ENCODE measurements around the gene NT5E.

NT5E gene

DNA sequence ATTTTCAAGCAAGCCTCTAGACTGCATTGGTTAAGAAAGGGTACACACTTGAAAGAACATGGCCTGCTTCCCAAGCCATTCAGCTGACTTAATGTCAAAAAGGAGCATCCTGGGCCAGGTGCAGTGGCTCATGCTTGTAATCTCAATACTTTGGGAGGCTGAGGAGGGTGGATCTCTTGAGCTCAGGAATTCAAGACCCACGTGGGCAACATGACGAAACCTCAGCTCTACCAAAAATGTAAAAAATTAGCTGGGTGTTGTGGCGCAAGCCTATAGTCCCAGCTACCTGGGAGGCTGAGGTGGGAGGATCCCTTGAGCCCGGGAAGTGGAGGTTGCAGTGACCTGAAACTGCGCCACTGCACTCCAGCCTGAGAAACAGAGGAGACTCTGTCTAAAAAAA, 26.9 kb upstream of the NT5E start:
- no peak for DNase-seq

DNA sequence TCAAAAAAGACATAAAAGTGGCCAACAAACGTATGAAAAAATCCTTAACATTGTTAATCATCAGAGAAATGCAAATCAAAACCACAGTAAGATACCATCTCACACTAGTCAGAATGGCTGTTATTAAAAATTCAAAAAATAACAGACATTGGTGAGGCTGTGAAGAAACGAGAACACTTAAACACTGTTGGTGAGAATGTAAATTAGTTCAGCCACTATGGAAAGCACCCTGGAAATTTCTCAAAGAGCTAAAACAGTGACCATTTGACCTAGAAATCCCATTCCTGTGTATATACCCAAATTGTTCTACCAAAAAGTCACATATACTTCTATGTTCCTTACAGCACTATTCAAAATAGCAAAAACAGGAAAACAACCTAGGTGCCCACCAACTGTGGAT, 24.9 kb upstream of the NT5E start:
- no peak for DNase-seq

DNA sequence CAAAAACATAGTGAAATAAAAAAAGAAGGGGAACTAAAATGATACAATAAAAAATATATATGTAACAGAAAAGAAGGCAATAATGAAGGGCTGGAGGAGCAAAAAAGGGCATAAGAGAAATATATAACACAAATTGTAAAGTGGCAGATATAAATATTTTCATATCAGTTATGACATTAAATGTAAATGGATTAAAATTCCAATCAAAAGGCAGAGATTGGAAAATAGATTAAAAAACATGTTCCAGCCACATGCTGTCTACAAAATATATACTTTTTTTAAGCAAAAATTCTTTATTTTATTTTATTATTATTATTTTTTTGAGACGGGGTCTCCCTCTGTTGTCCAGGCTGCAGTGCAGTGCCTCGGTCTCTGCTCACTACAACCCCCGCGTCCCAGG, 23.9 kb upstream of the NT5E start:
- DNase-seq, result no peak

DNA sequence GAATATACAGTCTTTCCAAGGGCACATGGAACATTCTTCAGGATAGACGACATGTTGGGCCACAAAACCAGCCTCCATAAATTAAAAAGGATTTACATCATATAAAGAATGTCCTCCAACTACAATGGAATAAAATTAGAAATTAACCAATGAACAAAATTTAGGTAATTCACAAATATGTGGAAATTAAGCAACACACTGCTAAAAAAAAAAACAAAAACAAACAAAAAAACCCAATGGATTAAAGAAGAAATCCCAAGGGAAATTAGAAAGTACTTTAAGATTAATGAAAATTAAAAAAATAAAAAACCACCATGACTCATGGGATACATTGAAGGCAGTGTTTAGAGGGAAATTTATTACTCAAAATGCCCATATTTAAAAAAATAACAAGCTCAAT, 21.4 kb upstream of the NT5E start:
- DNase-seq, result no peak

DNA sequence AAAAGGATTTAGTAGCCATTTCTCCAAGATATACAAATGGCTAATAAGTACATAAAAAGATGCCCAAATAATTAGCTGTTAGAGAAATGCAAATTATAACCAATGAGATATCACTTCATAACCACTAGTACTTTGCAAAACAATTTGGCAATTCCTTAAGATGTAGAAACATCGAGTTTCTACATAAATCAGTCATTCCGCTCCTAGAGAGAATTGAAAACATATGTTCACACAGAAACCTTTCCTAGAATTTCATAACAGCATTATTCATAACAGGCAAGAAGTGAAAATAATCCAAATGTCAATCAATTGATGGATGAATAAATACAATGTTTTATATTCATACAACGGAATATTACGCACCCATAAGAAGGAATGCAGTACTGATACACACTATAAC, 20.5 kb upstream of the NT5E start:
- no peak for DNase-seq

DNA sequence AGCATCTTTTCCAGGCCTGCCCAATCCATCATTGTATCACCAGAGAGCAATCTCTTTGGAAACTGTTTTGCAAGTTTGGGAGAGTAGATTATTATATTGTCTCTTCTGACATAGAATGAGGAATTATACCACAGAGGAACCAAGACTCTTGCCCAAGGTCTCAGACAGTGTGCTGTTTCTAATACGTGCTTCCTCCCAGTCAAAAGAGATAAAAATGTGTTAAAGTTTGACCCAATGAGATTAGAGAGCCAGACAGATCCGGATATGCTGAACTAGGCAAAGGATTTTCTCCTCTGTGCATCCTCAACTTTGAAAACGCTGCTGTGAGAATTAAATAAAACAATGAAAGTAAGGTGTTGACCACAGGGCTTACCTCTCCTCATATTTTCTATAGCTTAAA, 18.6 kb upstream of the NT5E start:
- DNase-seq, result no peak

DNA sequence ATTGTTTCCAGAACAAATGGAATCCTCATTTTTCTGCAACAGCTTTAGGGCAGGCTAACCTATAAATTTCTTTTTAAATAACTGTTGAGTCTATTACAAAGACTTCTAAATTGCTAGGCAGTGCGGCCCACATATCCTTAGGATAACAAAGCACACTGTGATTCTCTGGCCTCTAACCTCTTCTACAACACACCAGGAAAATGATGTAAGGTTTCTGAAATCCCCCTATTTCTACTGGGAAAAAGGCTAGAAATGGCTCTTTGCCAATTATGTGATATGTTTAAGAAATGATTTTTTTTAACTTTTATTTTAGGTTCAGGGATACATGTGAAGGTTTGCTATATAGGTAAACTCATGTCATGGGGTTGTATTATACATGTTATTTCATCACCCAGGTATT, 17.3 kb upstream of the NT5E start:
- no peak for DNase-seq

DNA sequence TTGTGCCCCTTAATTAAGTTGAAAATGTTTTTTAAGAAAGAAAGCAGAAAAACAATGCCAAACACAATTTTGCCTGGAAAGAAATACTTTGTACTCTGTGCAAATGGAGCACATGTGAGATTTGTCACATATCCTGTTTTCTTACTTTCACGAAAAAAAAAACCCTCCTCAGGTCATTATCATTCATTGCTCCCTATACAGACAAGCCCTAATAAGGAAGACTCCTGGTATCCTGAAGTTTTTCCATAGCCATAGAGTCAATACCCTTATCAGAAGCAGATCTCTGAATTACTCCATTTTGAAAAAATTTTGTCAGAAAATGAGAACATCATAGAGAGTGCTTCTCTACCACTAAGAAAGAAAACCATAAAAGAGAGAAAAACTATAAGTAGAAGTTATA, 14.0 kb upstream of the NT5E start:
- no peak for DNase-seq

DNA sequence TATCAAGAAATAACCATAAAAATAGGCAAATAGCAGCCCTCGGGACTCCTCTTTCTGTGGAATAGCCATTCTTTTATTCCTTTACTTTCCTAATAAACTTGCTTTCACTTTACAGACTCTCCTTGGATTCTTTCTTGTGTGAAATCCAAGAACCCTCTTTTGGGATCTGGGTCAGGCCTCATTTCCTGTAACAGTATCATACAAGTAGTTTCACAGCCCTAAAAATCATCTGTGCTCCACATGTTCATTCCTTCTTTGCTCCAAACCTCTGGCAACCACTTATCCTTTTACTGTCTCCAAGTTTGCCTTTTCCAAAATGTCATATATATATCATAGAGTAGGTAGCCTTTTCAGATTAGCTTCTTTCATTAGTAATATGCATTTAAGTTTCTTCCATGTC, 13.5 kb upstream of the NT5E start:
- no peak for DNase-seq

DNA sequence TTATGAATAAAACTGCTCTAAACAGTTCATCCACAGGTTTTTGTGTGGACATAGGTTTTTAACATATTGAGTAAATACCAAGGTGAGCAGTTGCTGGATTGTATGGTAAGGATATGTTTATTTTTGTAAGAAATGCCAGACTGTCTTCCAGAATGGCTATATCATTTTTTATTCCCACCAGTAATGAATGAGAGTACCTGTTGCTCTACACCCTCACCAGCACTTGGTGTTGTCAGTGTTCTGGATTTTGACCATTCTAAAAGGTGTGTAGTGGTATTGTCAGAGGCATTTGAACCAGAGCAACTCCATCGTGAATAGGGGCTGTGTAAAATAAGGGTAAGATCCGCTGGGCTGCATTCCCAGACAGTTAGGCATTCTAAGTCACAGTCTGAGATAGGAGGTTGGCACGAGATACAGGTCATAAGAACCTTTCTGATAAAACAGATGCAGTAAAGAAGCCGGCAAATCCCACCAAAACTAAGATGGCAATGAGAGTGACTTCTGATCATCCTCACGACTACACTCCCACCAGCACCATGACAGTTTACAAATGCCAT, 12.9 kb upstream of the NT5E start:
- DNase-seq, result no peak

DNA sequence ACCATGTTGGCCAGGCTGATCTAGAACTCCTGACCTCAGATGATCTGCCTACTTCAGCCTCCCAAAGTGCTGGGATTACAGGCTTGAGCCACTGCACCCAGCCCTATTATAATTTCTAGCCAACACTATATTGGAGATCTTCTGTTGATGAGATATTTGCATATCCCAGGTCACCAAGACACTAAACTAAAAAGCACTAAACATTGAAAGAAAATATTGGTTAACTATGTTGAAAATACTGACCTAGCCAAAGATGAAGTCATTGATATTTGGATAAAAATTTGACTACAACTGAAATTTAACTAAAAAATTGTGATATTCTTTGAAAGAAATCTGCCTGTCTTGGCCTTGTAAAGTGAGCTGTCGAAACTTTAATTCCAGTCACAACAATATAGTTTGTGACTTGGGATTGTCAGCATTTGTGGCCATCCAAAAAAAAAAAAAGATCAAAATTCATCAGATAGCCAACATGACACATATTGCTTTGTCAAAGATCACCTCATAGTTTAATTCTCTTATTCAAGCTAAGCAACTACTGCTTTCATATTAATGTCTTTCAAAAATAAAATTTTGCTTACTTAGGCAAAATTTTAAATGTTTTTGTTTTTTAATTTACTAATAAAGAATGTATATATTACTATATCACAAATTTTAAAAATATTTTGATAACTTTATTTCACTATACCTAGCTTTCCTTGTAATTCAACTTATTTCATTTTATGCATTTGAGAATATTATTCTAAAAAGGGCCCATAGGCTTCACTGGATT, 6.3 kb upstream of the NT5E start:
- DNase-seq, result no peak

DNA sequence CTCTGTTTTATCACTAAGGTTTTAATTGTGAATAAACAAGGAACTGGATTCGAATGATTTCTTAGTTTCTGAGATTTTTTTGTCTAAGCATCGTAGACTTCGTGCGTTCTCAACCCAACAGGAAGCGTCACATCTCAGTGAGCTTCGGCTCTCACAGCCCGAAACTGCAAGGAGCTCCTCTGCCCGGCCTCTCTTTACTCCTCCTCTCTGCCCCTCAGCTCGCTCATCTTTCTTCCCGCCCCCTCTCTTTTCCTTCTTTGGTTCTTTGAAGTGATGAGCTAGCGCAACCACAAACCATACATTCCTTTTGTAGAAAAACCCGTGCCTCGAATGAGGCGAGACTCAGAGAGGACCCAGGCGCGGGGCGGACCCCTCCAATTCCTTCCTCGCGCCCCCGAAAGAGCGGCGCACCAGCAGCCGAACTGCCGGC, 480 bp upstream of the NT5E start:
- no peak for DNase-seq

DNA sequence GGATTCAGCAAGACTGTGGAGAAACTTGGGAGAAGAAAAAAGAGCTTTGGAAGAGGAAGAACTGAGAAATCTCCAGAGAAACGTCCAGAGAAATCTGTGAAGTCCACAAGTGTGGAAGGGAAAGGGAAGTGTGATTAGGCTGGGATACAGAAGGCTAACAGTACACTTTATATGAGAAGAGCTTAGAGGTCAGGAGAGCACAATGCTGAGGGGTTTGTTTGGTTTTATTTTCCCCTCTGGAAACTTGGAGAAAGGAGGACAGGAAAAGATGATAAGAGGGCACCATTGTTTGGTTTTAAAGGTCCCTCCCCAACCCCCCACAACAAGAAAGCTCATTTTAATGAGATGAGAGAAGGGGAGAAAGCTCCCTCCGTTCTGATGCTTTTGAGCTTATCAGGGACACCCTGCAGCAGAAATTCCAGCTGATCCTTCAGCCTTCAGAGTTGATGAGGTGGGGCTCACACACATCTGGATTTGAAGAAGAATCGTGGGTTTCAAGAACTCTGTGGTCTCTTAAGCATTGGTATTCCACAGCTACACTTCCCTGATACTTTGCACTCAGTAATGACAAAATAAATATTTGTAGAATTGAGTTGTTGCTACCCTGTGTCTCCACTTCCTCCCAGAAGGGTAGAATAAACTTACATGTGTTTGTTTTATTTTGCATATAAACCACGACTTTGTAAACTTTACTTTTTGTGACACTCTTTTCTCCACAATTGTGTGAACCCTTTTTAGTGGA, 1.9 kb downstream of the NT5E start:
- DNase-seq, result no peak

DNA sequence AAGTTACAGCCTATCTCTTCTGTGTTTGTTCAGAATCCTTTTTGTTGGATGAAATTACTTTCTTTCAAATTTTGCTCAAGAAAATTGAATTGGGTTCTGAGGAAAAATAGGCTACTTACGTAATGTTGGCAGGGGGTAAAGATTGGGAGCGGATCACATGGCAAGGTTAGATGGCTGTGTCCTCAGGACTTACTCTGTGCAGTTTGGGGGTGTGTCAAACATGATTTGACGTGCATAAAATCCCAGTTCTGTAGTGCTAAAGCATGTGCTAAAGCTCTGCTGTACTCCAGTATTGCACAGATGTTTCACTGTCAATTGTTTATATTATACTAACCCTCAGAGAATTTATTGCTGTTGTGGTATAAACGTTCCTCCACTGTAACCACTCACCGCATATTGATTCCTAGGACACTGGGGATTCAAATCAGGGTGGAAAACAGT, 2.6 kb downstream of the NT5E start:
- no peak for DNase-seq

DNA sequence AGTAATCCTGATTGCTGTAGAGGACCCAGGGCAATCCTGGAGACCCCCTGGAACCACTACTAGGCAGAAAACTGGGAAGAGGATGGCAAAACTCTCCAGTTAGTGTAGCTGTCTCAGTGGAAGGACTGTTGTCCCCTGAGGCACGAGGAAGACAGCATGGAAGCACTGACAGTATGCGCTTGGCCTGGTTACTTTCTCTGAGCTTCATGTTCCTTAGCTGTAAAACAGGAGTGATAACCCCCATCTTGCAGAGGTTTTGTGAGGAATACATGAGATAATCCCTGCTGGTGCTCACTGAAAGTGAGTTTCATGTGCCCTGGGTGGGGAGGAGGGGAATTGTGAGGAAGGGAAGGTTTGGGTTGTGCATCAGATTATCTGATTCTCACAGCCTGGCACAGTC, 3.2 kb downstream of the NT5E start:
- DNase-seq, result no peak

DNA sequence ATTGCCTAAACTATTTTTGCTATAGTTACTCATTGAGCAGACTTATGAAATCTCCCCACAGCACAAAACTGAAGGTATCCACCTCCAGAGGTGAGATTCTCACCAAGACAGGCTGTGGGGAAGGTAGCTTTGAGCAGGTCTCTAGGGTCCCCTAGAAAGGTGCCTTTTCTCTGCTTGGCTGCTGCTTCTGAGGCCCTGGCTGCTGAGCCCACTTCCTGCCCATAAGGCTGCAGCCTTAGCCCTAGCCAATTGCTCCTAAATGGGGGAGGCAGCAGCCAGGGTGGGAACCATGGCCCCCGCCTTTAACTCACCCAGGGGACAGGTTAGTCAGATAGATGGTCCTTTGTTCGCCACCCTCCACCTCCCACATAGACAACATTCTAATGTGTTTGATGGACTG, 3.6 kb downstream of the NT5E start:
- no peak for DNase-seq

DNA sequence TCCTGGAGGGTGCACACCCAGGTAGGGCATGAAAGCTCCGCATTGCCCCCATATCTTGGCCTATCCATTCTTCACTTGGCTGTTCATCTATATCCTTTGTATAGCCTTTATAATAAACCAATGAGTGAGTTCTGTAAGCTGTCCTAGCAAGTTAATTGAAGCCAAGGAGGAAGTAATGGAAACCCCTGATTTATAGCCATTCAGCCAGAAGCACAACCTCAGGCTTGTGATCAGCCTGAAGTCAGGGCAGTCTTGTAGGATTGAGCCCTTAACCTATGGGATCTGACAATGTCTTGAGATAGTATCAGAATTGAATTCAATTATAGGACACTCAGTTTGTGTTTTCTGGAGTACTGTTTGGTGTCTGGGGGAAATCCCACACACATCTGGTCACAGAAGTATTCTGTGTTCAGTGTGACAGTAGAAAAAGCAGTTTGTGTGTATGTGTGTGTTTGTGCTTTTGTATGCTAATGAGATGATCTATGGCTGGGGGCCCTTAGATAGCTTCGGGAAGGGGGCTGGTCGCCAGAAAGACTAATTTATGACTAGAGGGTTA, 5.7 kb downstream of the NT5E start:
- no peak for DNase-seq

DNA sequence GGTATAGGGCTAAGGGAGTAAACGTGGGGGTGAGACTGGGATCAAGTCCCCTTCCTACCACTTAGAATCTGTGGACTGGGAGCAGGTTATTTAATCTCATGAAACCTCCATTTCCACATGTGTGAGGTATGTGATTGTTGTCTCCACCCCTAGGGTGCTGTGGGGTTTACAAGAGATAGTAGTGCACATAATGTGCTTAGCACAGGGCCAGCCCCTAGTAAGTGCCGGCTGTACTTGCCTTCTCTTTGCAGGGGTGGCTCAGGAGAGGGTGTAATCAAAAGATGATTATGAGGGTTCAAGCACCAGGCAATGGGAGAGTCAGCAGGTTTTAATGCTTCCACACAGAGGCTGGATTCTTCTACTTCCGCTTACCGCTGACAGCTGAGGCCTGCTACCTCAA, 6.9 kb downstream of the NT5E start:
- DNase-seq, result no peak

DNA sequence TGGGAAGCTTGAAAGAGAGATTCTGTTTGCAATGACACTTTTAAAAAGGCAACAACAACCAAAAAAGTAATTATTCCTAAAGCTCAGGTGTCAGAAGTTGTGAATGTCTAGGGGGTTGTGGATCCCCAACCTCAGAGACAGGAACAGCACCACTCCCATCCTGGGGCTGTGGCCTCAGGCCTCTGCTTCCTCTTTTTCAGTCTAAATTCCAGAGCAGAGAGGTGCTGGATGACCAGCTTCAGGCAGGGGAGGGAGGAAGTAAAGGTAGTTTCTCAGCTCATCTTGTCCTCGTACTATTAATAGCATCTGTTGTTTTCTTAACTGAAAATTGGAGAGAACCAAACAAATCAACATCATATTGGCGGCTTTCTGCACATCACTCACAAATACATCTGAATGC, 8.3 kb downstream of the NT5E start:
- no peak for DNase-seq

DNA sequence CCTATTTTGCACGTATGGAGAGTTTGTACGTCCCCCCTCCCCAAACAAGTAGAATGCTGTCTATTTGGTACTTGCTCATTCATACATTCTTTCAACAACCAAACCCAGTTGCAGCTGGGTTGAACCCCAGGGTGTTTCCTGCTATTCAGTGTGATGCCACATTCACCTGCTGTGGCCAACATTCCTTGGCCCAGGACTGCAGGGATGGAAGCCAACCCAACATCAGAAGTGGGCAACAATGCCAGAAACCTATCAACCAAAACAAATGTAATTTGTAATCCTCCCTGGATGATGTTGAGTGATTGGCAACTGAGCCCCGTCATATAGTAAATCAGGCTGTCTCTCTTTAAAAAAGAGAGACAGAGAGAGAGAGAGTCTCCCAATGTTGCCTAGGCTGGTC, 8.9 kb downstream of the NT5E start:
- DNase-seq, result no peak

DNA sequence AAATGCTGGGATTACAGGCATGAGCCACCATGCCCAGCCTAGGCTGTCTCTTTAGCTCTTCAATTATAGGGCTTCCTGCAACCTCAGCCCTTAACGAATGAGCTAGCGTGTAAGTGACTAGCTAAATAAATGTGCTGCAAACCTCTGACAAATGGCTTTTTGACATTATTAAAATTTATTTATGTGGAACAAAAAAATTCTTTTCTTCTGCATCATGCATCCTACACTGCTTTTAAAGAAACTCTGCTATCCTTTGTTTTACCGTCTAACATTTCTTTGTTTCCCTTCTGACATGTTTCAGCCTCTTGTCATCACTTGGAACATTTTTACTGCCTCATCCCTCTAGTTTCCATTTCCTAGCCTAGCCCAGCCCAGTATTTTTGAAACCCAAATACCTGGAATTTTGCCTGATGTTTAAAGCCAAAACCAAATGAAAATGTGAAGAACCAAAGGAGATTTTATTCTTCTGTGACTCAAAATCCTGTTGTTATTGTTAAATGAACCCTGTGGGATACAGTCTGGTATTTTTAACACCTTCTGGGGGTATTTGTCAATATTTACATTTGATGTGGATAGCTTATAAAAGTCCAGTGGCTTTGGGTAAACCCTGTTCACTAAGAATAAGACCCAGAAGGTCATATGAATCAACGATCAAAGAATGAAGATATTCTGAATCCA, 9.5 kb downstream of the NT5E start:
- no peak for DNase-seq

DNA sequence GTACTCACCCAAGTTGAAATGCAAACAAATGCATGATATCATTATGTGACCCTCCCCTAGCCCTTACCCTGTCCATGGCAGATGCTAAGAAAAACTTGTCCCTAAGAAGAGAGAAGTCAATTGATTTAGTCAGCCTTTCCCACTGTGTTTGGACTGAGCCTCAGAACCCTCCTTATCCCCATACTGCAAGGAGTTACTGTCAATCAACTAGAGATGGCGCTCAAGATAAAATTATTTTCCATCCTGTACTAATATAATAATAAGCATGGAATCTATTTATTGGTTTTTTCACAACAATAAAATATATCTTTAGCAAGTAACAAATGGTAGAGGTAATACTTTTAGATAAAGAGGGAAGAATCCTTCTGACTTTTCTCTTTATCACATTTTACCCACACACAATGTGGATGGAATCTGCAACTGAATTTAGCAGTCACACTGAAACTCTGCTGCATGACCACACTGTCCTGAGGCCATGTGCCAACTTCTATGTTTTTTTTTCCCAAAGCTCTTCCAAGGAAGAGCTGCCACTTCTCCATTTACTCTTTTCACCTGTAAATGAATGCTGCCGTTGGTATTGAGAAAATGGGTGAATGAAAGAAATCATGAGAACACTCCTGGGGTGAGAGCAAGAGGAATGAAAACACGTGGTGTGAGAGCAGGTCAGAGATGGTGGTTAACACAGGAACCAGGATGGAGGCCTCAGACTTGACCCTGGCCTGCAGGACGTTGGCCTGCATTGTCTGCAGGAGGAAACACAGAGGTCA, 10.5 kb downstream of the NT5E start:
- DNase-seq, result no peak
